Panc1 (cell line): ENCODE data around the gene TJP3. TPM values are rescaled to one million over a fixed set of nuclear protein-coding genes. Genes with fewer than 3 reads are reported as not detected.

Source experiments
- ATAC-seq: fragments of 200-7000 bp; cut with Tn5 transposase; 2 replicates; pipeline ENCODE4 v1.9.1; 2020; ENCODE audit warnings: mild to moderate bottlenecking, moderate library complexity
- BruUV-seq: library from RNA; stranded (reverse); fragments of 400-500 nt; replicated peaks from 2 replicates; lab custom pipeline; 2021; lab: Mats Ljungman, UMichigan
- CTCF ChIA-PET: fragments of 300-600 bp; sonication (Branson Sonifier 250); formaldehyde crosslinking; loops from one replicate; lab custom pipeline; 2022; ENCODE audit warnings: antibody characterized with exemption; lab: Charles Lee
- POLR2A ChIA-PET: fragments of 300-600 bp; sonication (Branson Sonifier 250); formaldehyde crosslinking; loops from one replicate; lab custom pipeline; 2022; ENCODE audit warnings: antibody characterized with exemption; lab: Charles Lee
- DNase-seq: peaks from one replicate; pipeline ENCODE4 v3.0.0-alpha.2; 2010; ENCODE audit warnings: low read depth, low spot score
- H3K27ac ChIP-seq: 2 replicates; pipeline ENCODE4 v1.5.1; 2011; ENCODE audit warnings: mild to moderate bottlenecking, low read length, inconsistent platforms
- H3K27me3 ChIP-seq: fragments of 200-500 bp; sonication (Bioruptor generic); 2 replicates; pipeline ENCODE4 v1.6.0; 2014; ENCODE audit warnings: low read length, inconsistent platforms; ENCODE audit not compliant: control insufficient read depth, insufficient read depth
- H3K36me3 ChIP-seq: fragments of 200-500 bp; sonication (Bioruptor generic); 2 replicates; pipeline ENCODE4 v1.5.1; 2014; ENCODE audit warnings: inconsistent platforms, mild to moderate bottlenecking, low read length, moderate library complexity; ENCODE audit not compliant: control insufficient read depth, insufficient read depth
- H3K4me1 ChIP-seq: 2 replicates; pipeline ENCODE4 v1.5.1; 2011; ENCODE audit warnings: inconsistent platforms, mild to moderate bottlenecking, low read length, moderate library complexity; ENCODE audit not compliant: control insufficient read depth, insufficient read depth
- H3K4me3 ChIP-seq, 2 experiments: 2 replicates each; pipeline ENCODE4 v1.5.1; 2011 to 2012; ENCODE audit warnings: low read depth in 2 of 2, low read length in 2 of 2, mild to moderate bottlenecking in 2 of 2, inconsistent platforms in 1 of 2, moderate library complexity in 1 of 2
- H3K9me3 ChIP-seq: fragments of 200-500 bp; sonication (Bioruptor generic); 2 replicates; pipeline ENCODE4 v1.5.1; 2014; ENCODE audit warnings: low read depth, mild to moderate bottlenecking, inconsistent platforms, low read length, moderate library complexity; ENCODE audit not compliant: control insufficient read depth, insufficient read depth
- POLR2AphosphoS5 ChIP-seq: IDR thresholded peaks from 2 replicates; pipeline ENCODE4 v1.6.1; 2012; ENCODE audit warnings: mild to moderate bottlenecking, low read depth, low read length, moderate library complexity
- SIN3A ChIP-seq: IDR thresholded peaks from 2 replicates; pipeline ENCODE4 v1.6.1; 2012; ENCODE audit warnings: low read depth, mild to moderate bottlenecking, low read length, moderate library complexity, borderline replicate concordance; ENCODE audit not compliant: insufficient read depth
- TCF7L2 ChIP-seq: IDR thresholded peaks from 2 replicates; pipeline ENCODE4 v1.6.1; 2011; ENCODE audit warnings: mild to moderate bottlenecking, low read depth, low read length, inconsistent platforms
- in situ Hi-C: cut with HindIII; loops from 2 replicates; pipeline ENCODE4 v1.10.0; 2016; ENCODE audit warnings: low sequenced_read_pairs, low pct_unique_long_range_greater_than_20kb
- intact Hi-C: fragments of 100-400 bp; cut with micrococcal nuclease; formaldehyde crosslinking; loops from one replicate; pipeline ENCODE4 v1.10.0; 2022; ENCODE audit not compliant: unreplicated experiment
- total RNA-seq: library from RNA; stranded (reverse); gene quantifications from one replicate; pipeline ENCODE4 v1.2.1, GENCODE V29; 2021; ENCODE audit not compliant: unreplicated experiment
- TF ChIP-seq, protein P1 (sequence below): fragments of 450-650 bp; IDR thresholded peaks from 2 replicates; pipeline ENCODE4 v1.5.1; 2017; ENCODE audit warnings: mild to moderate bottlenecking
- TF ChIP-seq, protein P2 (sequence below), 2 experiments: IDR thresholded peaks; 2 replicates each; pipeline ENCODE4 v1.6.1; 2011 to 2012; ENCODE audit warnings: low read depth in 2 of 2, control low read depth in 1 of 2, low read length in 1 of 2, mild to moderate bottlenecking in 1 of 2, moderate library complexity in 1 of 2; ENCODE audit not compliant: insufficient read depth in 1 of 2

The TJP3 gene
- total RNA-seq, 1 experiment from 2014 or later, result 2.7 TPM

DNA sequence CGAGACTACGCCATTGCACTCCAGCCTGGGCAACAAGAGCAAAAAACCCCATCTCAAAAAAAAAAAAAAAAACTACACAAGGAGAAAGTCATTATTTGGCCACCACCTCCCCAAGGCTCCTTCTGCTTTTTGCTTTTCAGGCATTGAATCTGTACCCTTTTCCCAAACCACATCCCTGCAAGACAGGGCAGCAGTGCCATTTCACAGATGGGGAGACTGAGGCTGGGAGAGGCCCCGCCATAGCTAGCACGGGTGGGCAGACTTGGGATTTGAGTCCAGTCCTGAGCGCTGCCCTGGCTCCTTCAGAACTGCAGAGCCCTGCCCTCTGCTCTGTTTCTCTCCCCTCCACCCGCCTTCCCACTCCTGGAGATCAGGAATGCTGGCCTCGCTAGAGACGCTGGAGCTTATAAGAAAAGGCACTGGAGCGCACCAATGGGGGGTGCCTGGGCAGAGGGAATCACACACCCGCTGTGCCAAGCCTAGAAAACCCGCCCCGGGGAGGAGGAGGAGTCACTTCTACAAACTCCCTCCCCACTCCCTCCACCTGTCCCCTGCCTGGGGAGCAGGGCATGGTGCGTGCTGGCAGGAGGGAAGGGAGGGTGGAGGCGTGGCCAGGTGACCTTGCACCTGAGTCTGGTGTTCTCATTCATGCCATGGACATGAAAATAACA is 17.6 kb downstream of the TJP3 start:
- intact Hi-C loops (no loop called here), in situ Hi-C loops (no loop called here)
- BruUV-seq, result no TSS peak
- POLR2A ChIA-PET, result no interaction called here
- no peaks in the 10 kb centered on the region for H3K9me3 ChIP-seq
- no peak for DNase-seq
- CTCF ChIA-PET, result no interaction called here
- H3K36me3 ChIP-seq, result no peaks in the 10 kb centered on the region
- peaks cover 3% of the 10 kb centered on the region for H3K4me1 ChIP-seq
- ATAC-seq, result 0 out of 2 replicates have a peak, but pooled peaks have one; percentile 35
- no peak overlapping the region for H3K4me3 ChIP-seq
- TF ChIP-seq POLR2AphosphoS5, result no peak
- H3K27ac ChIP-seq, result no peak overlapping the region
- no peaks in the 10 kb centered on the region for H3K27me3 ChIP-seq

GRCh38 chr19:3730457-3730958 is 22.3 kb downstream of the TJP3 start:
- ChIA-PET CTCF (no interaction called here), POLR2A (interaction anchor here (0.5 kb wide), 1 partner anchor 728 kb away, joined by 14 read pairs; no protein-coding TSS in a partner anchor)
- Histone ChIP-seq H3K27me3 (no peaks in the 10 kb centered on the region), H3K27ac (no peak overlapping the region), H3K4me3 (no peak overlapping the region), H3K9me3 (no peaks in the 10 kb centered on the region), H3K36me3 (no peaks in the 10 kb centered on the region), H3K4me1 (no peaks in the 10 kb centered on the region)
- intact Hi-C loops, result no loop called here
- TF ChIP-seq POLR2AphosphoS5, result no peak
- BruUV-seq, result no TSS peak
- in situ Hi-C loops, result no loop called here
- ATAC-seq (no peak), DNase-seq (no peak)

DNA sequence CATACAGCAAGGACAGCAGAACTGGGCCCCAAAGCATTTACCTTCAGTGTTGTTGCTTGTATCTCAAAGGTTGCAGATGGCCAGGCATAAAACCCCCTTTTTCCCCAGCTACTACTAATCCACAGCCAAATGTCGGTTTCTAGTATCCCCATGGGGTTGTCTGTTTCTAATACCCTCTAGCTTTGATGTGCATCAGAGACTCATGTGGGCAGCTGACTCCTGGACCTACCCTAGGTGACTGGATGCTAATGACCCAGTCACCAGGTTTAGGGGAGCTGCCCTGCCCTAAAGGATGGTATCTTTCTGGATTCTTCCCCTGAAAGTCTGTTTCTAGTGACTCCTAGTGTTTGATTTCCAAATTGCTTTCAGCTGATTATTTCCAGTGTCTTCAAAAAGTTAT is 23.9 kb downstream of the TJP3 start:
- BruUV-seq, result no TSS peak
- Histone ChIP-seq H3K4me3 (no peak overlapping the region), H3K27me3 (no peaks in the 10 kb centered on the region), H3K9me3 (no peaks in the 10 kb centered on the region), H3K4me1 (no peaks in the 10 kb centered on the region), H3K36me3 (no peaks in the 10 kb centered on the region), H3K27ac (no peak overlapping the region)
- DNase-seq (no peak), ATAC-seq (no peak)
- intact Hi-C loops (no loop called here), in situ Hi-C loops (no loop called here)
- TF ChIP-seq SIN3A (no peak), POLR2AphosphoS5 (no peak), TCF7L2 (no peak)
- TF ChIP-seq, protein P1, sequence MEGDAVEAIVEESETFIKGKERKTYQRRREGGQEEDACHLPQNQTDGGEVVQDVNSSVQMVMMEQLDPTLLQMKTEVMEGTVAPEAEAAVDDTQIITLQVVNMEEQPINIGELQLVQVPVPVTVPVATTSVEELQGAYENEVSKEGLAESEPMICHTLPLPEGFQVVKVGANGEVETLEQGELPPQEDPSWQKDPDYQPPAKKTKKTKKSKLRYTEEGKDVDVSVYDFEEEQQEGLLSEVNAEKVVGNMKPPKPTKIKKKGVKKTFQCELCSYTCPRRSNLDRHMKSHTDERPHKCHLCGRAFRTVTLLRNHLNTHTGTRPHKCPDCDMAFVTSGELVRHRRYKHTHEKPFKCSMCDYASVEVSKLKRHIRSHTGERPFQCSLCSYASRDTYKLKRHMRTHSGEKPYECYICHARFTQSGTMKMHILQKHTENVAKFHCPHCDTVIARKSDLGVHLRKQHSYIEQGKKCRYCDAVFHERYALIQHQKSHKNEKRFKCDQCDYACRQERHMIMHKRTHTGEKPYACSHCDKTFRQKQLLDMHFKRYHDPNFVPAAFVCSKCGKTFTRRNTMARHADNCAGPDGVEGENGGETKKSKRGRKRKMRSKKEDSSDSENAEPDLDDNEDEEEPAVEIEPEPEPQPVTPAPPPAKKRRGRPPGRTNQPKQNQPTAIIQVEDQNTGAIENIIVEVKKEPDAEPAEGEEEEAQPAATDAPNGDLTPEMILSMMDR, result no peak
- TF ChIP-seq, protein P2, sequence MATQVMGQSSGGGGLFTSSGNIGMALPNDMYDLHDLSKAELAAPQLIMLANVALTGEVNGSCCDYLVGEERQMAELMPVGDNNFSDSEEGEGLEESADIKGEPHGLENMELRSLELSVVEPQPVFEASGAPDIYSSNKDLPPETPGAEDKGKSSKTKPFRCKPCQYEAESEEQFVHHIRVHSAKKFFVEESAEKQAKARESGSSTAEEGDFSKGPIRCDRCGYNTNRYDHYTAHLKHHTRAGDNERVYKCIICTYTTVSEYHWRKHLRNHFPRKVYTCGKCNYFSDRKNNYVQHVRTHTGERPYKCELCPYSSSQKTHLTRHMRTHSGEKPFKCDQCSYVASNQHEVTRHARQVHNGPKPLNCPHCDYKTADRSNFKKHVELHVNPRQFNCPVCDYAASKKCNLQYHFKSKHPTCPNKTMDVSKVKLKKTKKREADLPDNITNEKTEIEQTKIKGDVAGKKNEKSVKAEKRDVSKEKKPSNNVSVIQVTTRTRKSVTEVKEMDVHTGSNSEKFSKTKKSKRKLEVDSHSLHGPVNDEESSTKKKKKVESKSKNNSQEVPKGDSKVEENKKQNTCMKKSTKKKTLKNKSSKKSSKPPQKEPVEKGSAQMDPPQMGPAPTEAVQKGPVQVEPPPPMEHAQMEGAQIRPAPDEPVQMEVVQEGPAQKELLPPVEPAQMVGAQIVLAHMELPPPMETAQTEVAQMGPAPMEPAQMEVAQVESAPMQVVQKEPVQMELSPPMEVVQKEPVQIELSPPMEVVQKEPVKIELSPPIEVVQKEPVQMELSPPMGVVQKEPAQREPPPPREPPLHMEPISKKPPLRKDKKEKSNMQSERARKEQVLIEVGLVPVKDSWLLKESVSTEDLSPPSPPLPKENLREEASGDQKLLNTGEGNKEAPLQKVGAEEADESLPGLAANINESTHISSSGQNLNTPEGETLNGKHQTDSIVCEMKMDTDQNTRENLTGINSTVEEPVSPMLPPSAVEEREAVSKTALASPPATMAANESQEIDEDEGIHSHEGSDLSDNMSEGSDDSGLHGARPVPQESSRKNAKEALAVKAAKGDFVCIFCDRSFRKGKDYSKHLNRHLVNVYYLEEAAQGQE (IDR thresholded peaks at IDR 0.05; ENCODE audit: insufficient read depth in 1 of 2, low read depth in 2 of 2, low read length in 1 of 2), result no peak
- POLR2A ChIA-PET, result no interaction called here
- CTCF ChIA-PET, result interaction anchor here (0.6 kb wide), 2 partner anchors 66 to 84 kb away, joined by 3 to 8 read pairs; no protein-coding TSS in a partner anchor
